RWPE2 (cell line): ENCODE results near the gene PTPRD.

Experiments used
- ATAC-seq: fragments of 200-7000 bp; cut with Tn5 transposase; 3 replicates; pipeline ENCODE4 v1.9.1; 2021; ENCODE audit warnings: low read depth
- DNase-seq: peaks from one replicate; pipeline ENCODE4 v3.0.0-alpha.2; 2020; ENCODE audit warnings: low spot score
- H3K27ac ChIP-seq: fragments of 450-650 bp; 2 replicates; pipeline ENCODE4 v1.5.1; 2017; ENCODE audit warnings: mild to moderate bottlenecking; ENCODE audit not compliant: poor library complexity, severe bottlenecking
- H3K27me3 ChIP-seq: fragments of 250-450 bp; sonication (Bioruptor Pico); 2 replicates; pipeline ENCODE4 v1.5.1; 2021; ENCODE audit warnings: mild to moderate bottlenecking, moderate library complexity; ENCODE audit not compliant: insufficient read depth, poor library complexity, severe bottlenecking
- H3K36me3 ChIP-seq: fragments of 250-450 bp; sonication (Bioruptor Pico); 2 replicates; pipeline ENCODE4 v1.5.1; 2020; ENCODE audit warnings: low read depth, mild to moderate bottlenecking, moderate library complexity
- H3K4me1 ChIP-seq: fragments of 250-450 bp; sonication (Bioruptor Pico); 2 replicates; pipeline ENCODE4 v1.5.1; 2021; ENCODE audit warnings: mild to moderate bottlenecking, moderate library complexity; ENCODE audit not compliant: insufficient read depth, poor library complexity, severe bottlenecking
- H3K4me3 ChIP-seq: fragments of 250-450 bp; sonication (Bioruptor Pico); 2 replicates; pipeline ENCODE4 v1.5.1; 2021; ENCODE audit warnings: mild to moderate bottlenecking, moderate library complexity; ENCODE audit not compliant: severe bottlenecking
- H3K9me3 ChIP-seq: fragments of 250-450 bp; sonication (Bioruptor Pico); 2 replicates; pipeline ENCODE4 v1.5.1; 2021; ENCODE audit warnings: mild to moderate bottlenecking, moderate library complexity; ENCODE audit not compliant: severe bottlenecking
- CTCF ChIP-seq: fragments of 450-650 bp; IDR thresholded peaks from one replicate; pipeline ENCODE4 v1.5.1; 2017; ENCODE audit warnings: mild to moderate bottlenecking, moderate library complexity; ENCODE audit not compliant: poor library complexity, severe bottlenecking

PTPRD gene

GRCh38 chr9:8883321-8883720, 1729.5 kb downstream of the PTPRD start:
- Histone ChIP-seq H3K9me3 (no peaks in the 10 kb centered on the region), H3K4me1 (no peaks in the 10 kb centered on the region), H3K36me3 (no peaks in the 10 kb centered on the region), H3K27ac (no peak overlapping the region), H3K27me3 (no peaks in the 10 kb centered on the region), H3K4me3 (no peak overlapping the region)
- DNase-seq = no peak
- TF ChIP-seq CTCF = no peak
- no peak for ATAC-seq

- Histone ChIP-seq H3K27ac (no peak overlapping the region), H3K36me3 (no peaks in the 10 kb centered on the region), H3K9me3 (no peaks in the 10 kb centered on the region), H3K4me3 (no peak overlapping the region), H3K27me3 (peaks cover 3% of the 10 kb centered on the region), H3K4me1 (no peaks in the 10 kb centered on the region)
- no peak for ATAC-seq
- no peak for TF ChIP-seq CTCF
- DNase-seq = no peak
Measured at GRCh38 chr9:8880060-8880459, 1732.7 kb downstream of the PTPRD start.

GRCh38 chr9:8879284-8879683, 1733.5 kb downstream of the PTPRD start:
- H3K27me3 ChIP-seq = peaks cover 3% of the 10 kb centered on the region
- no peak for ATAC-seq
- H3K4me1 ChIP-seq = no peaks in the 10 kb centered on the region
- no peaks in the 10 kb centered on the region for H3K36me3 ChIP-seq
- H3K27ac ChIP-seq = no peak overlapping the region
- no peak overlapping the region for H3K4me3 ChIP-seq
- H3K9me3 ChIP-seq = no peaks in the 10 kb centered on the region
- no peak for TF ChIP-seq CTCF
- DNase-seq = no peak

- ATAC-seq = no peak
Measured at GRCh38 chr9:8877753-8878494, 1734.9 kb downstream of the PTPRD start.

More at GRCh38 chr9:8877753-8878494, 1734.9 kb downstream of the PTPRD start:
- Histone ChIP-seq H3K4me1 (no peaks in the 10 kb centered on the region), H3K4me3 (no peak overlapping the region), H3K27me3 (peaks cover 3% of the 10 kb centered on the region), H3K27ac (no peak overlapping the region), H3K36me3 (no peaks in the 10 kb centered on the region), H3K9me3 (no peaks in the 10 kb centered on the region)
- TF ChIP-seq CTCF = no peak
- DNase-seq = no peak
